GM13976 (cell line): ENCODE data around the gene NAALADL2.
"Not testable (repeated sequence)": the region's sequence is repeated elsewhere in the genome, so short reads cannot be mapped to it uniquely, and the experiment has no call there.

Source experiments
- DNase-seq: peaks from one replicate; pipeline ENCODE4 v3.0.0; 2012; ENCODE audit warnings: low spot score
- CTCF ChIP-seq: IDR thresholded peaks from 2 replicates; pipeline ENCODE4 v1.5.1; 2012; ENCODE audit warnings: borderline replicate concordance, mild to moderate bottlenecking; ENCODE audit not compliant: insufficient read depth; ENCODE audit errors: extremely low read depth, missing control alignments, control extremely low read depth
- in situ Hi-C: fragments of 300-500 bp; cut with MboI; formaldehyde crosslinking; loops from one replicate; pipeline ENCODE4 v1.12.0; 2022; ENCODE audit warnings: low sequenced_read_pairs, mixed read lengths, inconsistent platforms; ENCODE audit not compliant: unreplicated experiment

The NAALADL2 gene

DNA sequence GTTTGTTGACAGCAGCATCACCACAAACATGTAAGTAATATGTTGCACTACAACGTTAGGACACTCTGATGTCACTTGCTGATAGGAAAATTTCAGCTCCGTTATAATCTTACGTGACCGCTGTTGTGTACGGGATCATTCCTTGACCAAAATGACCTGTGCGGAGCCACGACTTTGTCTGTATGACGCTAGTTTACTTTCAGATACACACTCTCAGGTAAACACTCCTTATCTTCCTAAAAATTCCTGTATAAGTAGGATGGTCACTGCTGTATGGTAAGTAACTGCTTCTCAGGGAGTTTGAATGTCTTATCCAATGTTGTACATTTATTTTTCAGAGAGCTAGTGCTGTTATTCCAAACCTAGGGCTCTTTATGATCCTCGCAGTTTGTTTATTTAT, 410.3 kb downstream of the NAALADL2 start:
- no peak for TF ChIP-seq CTCF
- DNase-seq: no peak
- in situ Hi-C loops: loop anchor here (25.0 kb wide), 1 partner anchor 218 kb away; no protein-coding TSS in a partner anchor

- no peak for TF ChIP-seq CTCF
- DNase-seq: no peak
These were observed 411.2 kb downstream of the NAALADL2 start for GRCh38 chr3:175270198-175270837.

GRCh38 chr3:175270866-175271265, 411.7 kb downstream of the NAALADL2 start:
- no peak for DNase-seq
- in situ Hi-C loops: loop anchor here (25.0 kb wide), 1 partner anchor 216 kb away; no protein-coding TSS in a partner anchor

More at GRCh38 chr3:175270198-175270837, 411.2 kb downstream of the NAALADL2 start:
- in situ Hi-C loops: loop anchor here (25.0 kb wide), 1 partner anchor 217 kb away; no protein-coding TSS in a partner anchor

GRCh38 chr3:175271465-175271864, 412.3 kb downstream of the NAALADL2 start:
- DNase-seq: not testable (repeated sequence)
- in situ Hi-C loops: loop anchor here (25.0 kb wide), 1 partner anchor 216 kb away; no protein-coding TSS in a partner anchor

More at GRCh38 chr3:175270866-175271265, 411.7 kb downstream of the NAALADL2 start:
- no peak for TF ChIP-seq CTCF

DNA sequence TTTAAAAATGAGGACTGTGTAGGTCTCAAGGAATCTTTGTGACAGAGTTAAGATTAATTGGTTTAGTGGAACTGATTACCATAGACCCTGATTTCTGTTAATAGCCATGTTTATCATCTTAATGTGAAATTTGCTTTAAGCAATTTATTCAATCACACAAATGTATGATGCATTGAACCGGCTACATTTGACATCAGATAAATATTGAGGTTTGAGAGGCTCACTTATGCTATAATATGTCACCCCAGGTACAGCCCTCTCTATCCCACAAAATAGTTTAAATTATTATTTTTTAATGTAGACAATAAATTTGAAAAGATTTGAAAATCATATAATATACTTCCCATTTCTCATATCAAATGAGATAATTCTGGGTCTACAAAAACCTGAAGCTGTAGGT, 413.3 kb downstream of the NAALADL2 start:
- TF ChIP-seq CTCF: no peak
- no peak for DNase-seq
- in situ Hi-C loops: loop anchor here (25.0 kb wide), 1 partner anchor 215 kb away; no protein-coding TSS in a partner anchor

DNA sequence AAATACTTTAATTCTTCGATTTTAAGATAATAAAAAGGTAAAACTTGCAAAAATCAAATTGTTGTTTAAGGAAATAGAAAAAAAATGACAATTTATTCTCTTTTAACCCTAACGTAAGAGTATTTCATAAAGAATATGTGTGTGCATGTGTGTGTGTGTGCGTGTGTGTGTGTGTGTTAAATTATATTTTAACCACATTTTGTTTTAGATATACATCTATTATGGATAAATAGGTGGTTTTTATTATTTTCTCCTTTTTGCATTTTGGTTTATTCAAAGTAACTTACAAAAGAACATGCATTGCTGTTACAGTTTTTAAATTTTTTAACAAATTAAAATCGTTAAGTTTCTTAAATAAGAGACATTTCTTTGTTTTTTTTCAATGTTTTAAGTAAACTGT, 414.4 kb downstream of the NAALADL2 start:
- no peak for DNase-seq
- in situ Hi-C loops: loop anchor here (25.0 kb wide), 1 partner anchor 214 kb away; no protein-coding TSS in a partner anchor
- TF ChIP-seq CTCF: no peak

GRCh38 chr3:175274056-175274455, 414.9 kb downstream of the NAALADL2 start:
- DNase-seq: peak; percentile 30
- TF ChIP-seq CTCF: no peak
- in situ Hi-C loops: loop anchor here (25.0 kb wide), 1 partner anchor 213 kb away; no protein-coding TSS in a partner anchor
